ENCODE data around the gene SDR9C7.
A peak's percentile ranks its signal among the peaks of the same experiment; 100 is the strongest.
"Not testable (repeated sequence)": the region's sequence is repeated elsewhere in the genome, so short reads cannot be mapped to it uniquely, and the experiment has no call there.

Gene SDR9C7

DNA sequence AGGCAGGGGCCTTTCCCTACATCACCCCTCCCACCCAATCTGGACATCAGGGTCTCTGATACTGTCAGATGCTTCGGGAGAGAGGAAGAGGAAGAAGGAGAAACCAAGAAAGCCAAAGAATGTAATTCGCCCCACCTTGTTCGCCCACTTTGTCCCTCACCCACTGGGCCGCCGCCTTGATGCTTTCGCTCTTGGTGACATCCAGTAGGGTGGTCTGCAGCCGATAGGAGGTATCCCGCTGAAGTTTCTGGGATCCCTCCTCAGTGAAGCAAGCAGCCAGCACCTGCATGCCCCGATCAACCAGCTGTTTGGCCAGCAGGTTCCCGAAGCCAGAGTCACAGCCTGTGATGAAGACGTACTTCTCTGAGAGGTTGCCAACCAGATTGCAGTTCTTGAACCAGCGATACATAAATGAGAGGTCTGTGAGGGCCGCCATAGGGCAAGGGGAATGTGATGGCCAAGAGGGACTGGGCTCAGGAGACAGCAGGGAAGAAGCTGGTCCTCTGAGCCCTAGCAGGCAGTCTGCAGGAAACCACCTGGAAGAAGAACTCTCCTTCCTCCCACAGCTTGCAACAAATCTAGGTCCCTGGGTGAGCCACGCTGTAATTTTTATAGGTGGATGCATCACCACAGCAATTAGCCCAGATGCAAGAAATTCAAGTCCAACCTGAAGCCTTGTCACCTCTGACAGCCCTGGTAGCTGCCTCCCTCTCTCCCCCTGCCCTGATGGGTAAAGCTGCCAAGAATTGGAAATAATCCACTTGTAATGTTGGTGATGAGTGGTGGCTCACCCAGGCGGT is at the start of gene SDR9C7:
Gene SDR9C7 (minus strand): TSS at position 583 of the 800 bp plus-strand sequence. CDS start 147 bp downstream, at position 436.
- DNase-seq: no peak

- no peak for DNase-seq
These were observed 49.2 kb upstream of the SDR9C7 start for GRCh38 chr12:56983386-56983785.

DNA sequence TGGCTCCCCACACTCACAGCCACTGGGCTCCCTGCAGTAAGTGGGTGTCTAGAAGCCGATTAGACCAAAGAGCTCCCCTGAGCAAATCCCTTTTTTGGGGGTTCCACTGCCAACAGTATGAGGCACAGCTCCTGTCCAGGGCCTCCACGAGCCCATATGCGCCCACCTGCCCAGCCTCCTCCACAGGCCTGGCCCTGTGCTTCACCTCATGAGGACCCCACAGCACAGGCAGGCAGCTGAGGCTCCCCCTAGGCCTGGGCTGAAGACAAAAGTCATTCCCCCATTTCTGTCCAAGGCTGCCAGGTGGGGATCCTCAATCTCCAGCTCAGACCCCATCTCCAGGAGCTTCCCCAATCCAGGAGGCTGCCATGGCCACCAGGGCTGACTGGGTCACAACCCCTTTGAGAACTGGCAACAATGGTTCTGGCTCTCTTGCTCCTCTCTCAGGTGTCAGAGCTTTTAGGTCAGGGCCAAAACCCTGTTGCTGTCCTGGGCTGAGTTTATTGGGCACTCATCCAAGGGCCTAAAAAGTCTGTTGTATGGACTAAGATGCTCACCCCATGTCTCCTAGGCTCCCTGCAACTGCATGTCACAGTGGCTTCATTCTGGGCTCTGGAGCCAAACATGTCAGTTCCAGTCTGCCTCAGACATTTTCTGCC is 48.5 kb upstream of the SDR9C7 start:
- not testable (repeated sequence) for DNase-seq

DNA sequence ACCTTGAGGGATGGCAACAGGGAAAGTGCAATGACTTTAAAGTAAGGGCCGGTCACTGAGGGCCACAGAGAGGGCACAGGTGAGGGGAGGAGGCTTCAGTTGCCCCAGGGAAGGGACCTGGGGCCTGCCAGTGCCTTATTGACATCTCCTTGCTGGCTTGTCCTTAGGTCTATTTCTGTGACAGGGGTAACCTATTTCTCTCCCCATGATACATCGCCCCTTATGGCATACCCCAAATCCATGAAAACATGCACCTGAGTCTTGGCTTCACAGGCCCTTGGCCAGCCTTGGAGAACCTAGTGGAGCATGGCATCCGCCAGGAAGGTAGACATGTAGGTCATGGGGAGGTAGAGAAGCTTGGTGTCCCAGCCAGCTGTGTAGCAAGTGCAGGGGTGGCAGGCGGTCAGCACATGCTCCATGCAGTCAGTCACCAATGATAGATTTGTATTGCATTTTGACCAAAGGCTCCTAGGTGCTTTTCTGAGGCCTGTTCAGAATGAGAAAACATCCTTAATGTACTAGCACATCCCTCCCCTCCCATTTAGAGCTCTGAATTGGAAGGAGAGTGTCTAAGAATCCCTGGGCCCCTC is 46.8 kb upstream of the SDR9C7 start:
- no peak for DNase-seq

DNA sequence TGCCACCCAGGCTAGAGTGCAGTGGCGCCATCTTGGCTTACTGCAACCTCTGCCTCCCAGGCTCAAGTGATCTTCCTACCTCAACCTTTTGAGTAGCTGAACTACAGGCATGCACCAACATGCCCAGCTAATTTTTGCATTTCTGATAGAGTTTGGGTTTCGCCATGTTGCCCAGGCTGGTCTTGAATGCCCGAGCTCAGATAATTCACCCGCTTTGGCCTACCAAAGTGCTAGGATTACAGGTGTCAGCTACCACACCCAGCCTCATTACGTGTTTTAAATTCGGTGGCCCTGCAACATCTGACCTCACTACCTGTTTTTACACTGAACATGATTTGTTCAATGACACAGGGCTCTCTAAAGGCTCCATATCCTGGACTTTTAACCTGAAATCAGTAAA is 46.1 kb upstream of the SDR9C7 start:
- DNase-seq: no peak

- DNase-seq: no peak
These were observed 45.4 kb upstream of the SDR9C7 start for GRCh38 chr12:56979628-56980027.

GRCh38 chr12:56978397-56979138 is 44.4 kb upstream of the SDR9C7 start:
- no peak for DNase-seq

DNA sequence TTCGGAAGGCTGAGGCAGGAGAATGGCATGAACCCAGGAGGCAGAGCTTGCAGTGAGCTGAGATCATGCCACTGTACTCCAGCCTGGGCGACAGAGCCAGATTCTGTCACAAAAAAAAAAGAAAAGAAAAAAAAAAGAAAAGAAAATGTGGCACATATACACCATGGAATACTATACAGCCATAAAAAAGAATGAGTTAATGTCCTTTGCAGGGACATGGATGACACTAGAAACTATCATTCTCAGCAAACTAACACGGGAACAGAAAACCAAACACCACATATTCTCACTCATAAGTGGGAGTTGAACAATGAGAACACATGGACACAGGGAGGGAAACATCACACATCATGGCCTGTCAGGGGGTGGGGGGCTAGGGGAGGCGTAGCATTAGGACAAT is 43.2 kb upstream of the SDR9C7 start:
- not testable (repeated sequence) for DNase-seq

DNA sequence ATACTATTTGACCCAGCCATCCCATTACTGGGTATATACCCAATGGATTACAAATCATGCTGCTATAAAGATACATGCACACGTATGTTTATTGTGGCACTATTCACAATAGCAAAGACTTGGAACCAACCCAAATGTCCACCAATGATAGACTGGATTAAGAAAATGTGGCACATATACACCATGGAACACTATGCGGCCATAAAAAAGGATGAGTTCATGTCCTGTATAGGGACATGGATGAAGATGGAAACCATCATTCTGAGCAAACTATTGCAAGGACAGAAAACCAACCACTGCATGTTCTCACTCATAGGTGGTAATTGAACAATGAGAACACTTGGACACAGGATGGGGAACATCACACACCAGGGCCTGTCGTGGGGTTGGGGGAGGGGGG is 40.0 kb upstream of the SDR9C7 start:
- DNase-seq: not testable (repeated sequence)

DNA sequence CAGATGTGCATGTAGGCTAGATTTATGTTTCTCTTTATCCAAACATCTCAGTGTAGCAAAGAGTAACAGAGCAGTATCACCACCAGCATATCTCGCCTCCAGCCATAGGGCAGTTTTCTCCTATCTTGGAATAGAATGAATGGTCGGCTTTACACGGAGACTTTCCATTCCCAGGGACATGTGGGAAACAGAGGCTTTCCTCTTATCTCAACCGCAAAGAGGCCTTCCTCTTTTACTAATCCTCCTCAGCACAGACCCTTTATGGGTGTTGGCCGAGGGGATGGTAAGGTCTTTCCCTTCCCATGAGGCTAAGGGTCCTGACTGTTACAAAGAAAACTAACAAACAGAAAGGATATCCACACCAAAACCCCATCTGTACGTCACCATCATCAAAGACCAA is 34.7 kb upstream of the SDR9C7 start:
- not testable (repeated sequence) for DNase-seq

GRCh38 chr12:56965997-56966642 is 31.9 kb upstream of the SDR9C7 start:
- not testable (repeated sequence) for DNase-seq

DNA sequence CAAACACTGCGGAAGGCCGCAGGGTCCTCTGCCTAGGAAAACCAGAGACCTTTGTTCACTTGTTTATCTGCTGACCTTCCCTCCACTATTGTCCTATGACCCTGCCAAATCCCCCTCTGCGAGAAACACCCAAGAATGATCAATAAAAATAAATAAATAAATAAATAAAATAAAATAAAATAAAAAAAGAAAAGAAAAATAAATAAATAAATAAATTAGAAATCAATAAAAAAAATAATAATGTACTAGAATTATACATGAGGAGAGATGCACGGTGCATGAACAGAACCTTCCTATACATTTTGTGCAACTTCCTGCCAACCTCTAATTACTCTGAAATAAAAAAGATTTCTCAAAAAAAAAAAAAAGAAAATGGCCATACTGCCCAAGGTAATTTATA is 30.9 kb upstream of the SDR9C7 start:
- DNase-seq: not testable (repeated sequence)

DNA sequence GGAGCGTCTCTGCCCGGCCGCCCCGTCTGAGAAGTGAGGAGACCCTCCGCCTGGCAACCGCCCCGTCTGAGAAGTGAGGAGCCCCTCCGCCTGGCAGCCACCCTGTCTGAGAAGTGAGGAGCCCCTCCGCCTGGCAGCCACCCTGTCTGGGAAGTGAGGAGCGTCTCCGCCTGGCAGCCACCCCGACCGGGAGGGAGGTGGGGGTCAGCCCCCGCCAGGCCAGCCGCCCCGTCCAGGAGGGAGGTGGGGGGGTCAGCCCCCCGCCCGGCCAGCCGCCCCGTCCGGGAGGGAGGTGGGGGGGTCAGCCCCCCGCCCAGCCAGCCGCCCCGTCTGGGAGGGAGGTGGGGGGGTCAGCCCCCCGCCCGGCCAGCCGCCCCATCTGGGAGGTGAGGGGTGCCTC is 29.3 kb upstream of the SDR9C7 start:
- not testable (repeated sequence) for DNase-seq

- not testable (repeated sequence) for DNase-seq
These were observed 28.0 kb upstream of the SDR9C7 start for GRCh38 chr12:56962247-56962646.

DNA sequence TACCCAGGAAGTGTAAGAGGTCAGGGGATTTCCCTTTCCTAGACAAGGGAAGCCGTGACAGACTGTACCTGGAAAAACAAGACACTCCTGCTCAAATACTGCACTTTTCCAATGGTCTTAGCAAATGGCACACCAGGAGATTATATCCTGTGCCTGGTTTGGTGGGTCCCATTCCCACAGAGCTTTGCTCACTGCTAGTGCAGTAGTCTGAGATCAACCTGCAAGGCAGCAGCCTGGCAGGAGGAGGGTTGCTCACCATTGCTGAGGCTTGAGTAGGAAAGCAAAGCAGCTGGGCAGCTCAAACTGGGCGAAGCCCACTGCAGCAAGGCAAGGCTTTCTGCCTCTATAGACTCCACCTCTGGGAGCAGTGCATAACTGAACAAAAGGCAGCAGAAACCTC is 24.2 kb upstream of the SDR9C7 start:
- DNase-seq: no peak

DNA sequence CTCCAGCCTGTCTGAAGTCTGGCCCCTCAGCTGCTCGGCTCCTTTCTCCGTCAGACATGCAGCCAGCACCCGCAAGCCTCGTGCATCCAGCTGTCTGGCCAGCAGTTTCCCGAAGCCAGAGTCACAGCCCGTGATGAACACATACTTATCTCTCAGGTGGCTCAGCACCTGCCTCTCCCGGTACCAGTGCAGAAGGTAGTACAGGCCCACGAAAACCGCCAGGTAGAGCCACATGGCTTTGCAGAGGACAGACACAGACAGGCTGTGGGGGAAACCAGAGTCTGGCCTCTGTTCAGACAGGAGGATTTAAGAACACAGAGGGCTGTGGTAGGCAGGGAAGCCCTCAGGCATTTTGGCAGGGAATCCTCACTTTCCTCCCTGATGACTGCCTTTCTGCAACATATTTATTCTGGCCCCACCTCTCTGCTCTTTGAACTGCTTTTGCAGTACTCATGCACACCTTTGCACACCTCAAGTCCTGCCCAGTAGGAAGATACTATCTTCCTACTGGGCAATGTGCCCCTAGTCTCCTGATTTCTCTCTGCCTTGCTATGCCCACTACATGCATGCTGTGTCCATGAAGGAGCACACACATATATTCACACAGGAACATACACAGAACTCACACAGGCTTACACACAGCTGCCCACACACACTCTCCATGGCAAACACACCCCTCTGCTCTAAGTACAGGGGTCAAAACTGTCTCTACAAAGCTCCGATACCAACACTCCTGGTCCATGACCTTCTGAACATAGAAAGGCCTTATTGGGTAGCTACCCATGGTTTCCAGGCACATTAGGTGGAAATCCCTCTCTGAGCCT is 23.2 kb upstream of the SDR9C7 start, which contains the start of gene RDH16:
Gene RDH16 (minus strand): TSS at position 380 of the 824 bp plus-strand sequence. CDS start 146 bp downstream, at position 234.
- no peak for DNase-seq

- peak; percentile 25 for DNase-seq
These were observed 21.5 kb upstream of the SDR9C7 start for GRCh38 chr12:56955631-56956256.

- no peak for DNase-seq
These were observed 20.7 kb upstream of the SDR9C7 start for GRCh38 chr12:56954958-56955355.

DNA sequence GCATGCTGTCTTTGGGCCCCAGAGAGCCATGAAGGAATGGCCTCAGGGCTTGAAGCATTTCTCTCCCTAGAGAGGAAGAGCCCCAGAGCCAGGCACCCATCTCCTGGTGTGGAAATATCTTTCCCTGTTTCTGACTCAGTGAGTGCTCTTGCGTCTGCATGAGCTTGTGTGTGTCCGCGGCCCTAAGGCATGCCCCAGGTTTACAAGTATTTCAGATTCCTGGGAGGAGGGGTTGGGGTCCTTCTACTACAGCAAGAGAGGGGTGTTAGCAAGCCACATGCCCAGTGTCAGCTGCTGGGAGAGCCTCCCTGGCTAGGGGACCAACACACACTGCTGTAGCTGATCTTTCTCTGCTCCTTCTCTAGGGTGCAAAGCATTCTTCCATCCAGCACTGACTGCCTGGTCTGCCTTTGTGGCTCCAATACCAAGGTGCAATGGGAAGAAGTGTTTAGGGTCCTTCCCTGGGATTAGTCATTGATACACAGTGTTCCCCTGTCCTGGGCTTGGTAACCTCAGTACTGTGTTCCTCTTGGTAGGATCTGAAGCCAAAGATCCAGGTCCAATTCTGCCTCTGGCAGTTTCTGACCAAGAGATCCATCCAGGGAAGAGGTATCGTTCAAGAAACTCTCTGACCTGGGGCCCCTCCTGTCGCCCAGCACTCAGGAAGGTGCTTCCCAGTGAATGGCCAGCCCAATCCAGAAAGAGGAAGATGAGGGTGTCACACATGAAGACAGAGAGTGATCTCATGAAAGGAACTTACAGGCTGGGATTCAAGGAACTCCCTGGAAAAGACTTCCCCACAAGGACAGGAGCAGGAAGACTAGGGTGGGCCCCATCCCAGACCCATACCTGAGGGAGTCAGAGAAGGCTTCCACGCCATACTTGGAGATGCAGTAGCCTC is 20.1 kb upstream of the SDR9C7 start:
- DNase-seq: no peak

DNA sequence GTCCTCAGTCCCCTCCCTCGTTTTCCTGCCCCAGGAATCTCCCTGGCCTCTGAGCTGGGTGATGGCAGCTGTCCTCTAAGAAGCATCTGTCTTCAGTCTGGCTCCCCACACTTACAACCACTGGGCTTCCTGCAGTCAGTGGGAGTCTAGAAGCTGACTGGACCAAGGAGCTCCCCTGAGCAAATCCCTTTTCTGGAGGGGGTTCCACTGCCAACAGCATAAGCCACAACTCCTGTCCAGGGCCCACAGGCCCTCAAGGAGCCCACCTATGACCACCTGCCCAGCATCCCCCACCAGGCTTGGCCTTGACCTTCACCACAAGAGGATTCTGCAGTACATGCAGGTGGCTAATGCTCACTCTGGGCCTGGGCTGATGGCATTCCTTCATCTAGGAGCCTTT is 19.1 kb upstream of the SDR9C7 start:
- no peak for DNase-seq

Data from EL (cell line).